Measurements from ENCODE around the gene CCL14. TPM values are rescaled to one million over a fixed set of nuclear protein-coding genes. Genes with fewer than 3 reads are reported as not detected.
A peak's percentile ranks its signal among the peaks of the same experiment; 100 is the strongest.

CCL14 gene
- total and polyA plus RNA-seq, 2 of the 13 experiments (the other 11 are each of a cell fraction or from before 2014, with no cell fraction given), result 1.1 to 1.7 TPM

GRCh38 chr17:36001862-36002603, 15.5 kb upstream of the CCL14 start (continued):
- TF ChIP-seq ARID4A (CRISPR knock-in tag; IDR thresholded peaks at IDR 0.05; ENCODE audit: borderline replicate concordance) (no peak; the same call in 1 of the 2 replicates), ZNF687 (CRISPR knock-in tag; IDR thresholded peaks at IDR 0.05) (no peak), NAIF1 (CRISPR knock-in tag; IDR thresholded peaks at IDR 0.05; ENCODE audit: borderline replicate concordance) (no peak), FOXA3 (CRISPR knock-in tag; IDR thresholded peaks at IDR 0.05) (peak; percentile 40), ZSCAN12 (CRISPR knock-in tag; IDR thresholded peaks at IDR 0.05) (no peak), ZNF496 (CRISPR knock-in tag; IDR thresholded peaks at IDR 0.05; ENCODE audit: insufficient replicate concordance) (no peak), JUNB (CRISPR knock-in tag; IDR thresholded peaks at IDR 0.05; ENCODE audit: borderline replicate concordance) (no peak), STAT5B (CRISPR knock-in tag; IDR thresholded peaks at IDR 0.05) (no peak), SMARCE1 (IDR thresholded peaks at IDR 0.05; ENCODE audit: borderline replicate concordance) (no peak), POLR2AphosphoS2 (IDR thresholded peaks at IDR 0.05; ENCODE audit: low read depth, low read length) (no peak), MZF1 (CRISPR knock-in tag; IDR thresholded peaks at IDR 0.05; ENCODE audit: borderline replicate concordance) (no peak), POGK (CRISPR knock-in tag; conservative IDR thresholded peaks at IDR 0.05) (no peak), ZFP36L1 (CRISPR knock-in tag; IDR thresholded peaks at IDR 0.05) (no peak), DMAP1 (CRISPR knock-in tag; IDR thresholded peaks at IDR 0.05) (no peak), ZNF543 (CRISPR knock-in tag; IDR thresholded peaks at IDR 0.05) (peak; percentile 27; the same call in 1 of the 2 replicates), NBN (conservative IDR thresholded peaks at IDR 0.05) (no peak), ZNF430 (CRISPR knock-in tag; IDR thresholded peaks at IDR 0.05) (no peak), HDAC1 (CRISPR knock-in tag; IDR thresholded peaks at IDR 0.05) (peak; percentile 51), FOXC1 (CRISPR knock-in tag; IDR thresholded peaks at IDR 0.05; ENCODE audit: borderline replicate concordance) (no peak), ZNF292 (CRISPR knock-in tag; IDR thresholded peaks at IDR 0.05; ENCODE audit: borderline replicate concordance, low read depth) (peak; percentile 21; the same call in 1 of the 2 replicates), NCOA2 (CRISPR knock-in tag; IDR thresholded peaks at IDR 0.05) (peak; percentile 30)
